HG03060 (cell line): Measurements from ENCODE around the gene WTIP.
"Not testable (repeated sequence)": the region's sequence is repeated elsewhere in the genome, so short reads cannot be mapped to it uniquely, and the experiment has no call there.

Experiments
- ATAC-seq: cut with Tn5 transposase; IDR thresholded peaks from one replicate; pipeline ENCODE4 v1.9.1; 2021; ENCODE audit warnings: low read depth, moderate number of reproducible peaks; ENCODE audit not compliant: unreplicated experiment

WTIP gene

GRCh38 chr19:34475975-34476594, 5.5 kb upstream of the WTIP start:
- no peak for ATAC-seq

GRCh38 chr19:34478496-34478895, 3.1 kb upstream of the WTIP start:
- ATAC-seq = not testable (repeated sequence)

DNA sequence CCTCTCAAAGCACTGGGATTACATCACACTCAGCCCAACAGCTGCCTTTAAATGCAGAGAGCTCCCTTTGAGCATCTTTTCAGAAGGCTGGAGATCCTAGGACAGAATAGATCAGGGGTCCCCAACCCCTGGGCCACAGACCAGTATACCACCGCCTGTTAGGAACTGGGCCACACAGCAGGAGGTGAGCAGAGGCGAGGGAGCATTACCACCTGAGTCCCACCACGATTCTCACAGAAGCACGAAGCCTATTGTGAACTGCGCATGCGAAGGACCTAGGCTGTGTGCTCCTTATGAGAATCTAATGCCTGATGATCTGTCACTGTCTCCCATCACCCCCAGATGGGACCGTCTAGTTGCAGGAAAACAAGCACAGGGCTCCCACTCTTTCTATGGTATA, 2.2 kb upstream of the WTIP start:
- no peak for ATAC-seq

DNA sequence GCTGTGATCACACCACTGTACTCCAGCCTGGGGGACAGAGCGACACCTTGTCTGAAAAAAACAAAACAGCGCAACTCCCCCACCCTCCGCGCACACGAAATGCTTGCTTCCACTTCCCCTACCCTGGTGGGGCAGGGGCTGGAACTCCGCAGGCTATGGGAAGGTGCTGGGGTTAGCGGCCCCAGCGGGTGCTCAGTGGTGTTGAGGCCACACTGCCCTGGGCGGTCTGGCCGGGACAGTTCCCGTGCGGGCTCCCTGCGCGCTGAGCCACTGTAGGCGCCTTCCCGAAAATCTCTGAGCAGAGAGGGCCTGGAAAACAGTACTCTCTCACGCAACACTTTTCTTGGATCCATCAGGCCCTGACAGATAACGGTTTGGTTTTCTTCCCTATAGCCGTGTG, 1.1 kb upstream of the WTIP start:
- no peak for ATAC-seq

GRCh38 chr19:34481861-34482379, 362 bp downstream of the WTIP start:
- no peak for ATAC-seq

DNA sequence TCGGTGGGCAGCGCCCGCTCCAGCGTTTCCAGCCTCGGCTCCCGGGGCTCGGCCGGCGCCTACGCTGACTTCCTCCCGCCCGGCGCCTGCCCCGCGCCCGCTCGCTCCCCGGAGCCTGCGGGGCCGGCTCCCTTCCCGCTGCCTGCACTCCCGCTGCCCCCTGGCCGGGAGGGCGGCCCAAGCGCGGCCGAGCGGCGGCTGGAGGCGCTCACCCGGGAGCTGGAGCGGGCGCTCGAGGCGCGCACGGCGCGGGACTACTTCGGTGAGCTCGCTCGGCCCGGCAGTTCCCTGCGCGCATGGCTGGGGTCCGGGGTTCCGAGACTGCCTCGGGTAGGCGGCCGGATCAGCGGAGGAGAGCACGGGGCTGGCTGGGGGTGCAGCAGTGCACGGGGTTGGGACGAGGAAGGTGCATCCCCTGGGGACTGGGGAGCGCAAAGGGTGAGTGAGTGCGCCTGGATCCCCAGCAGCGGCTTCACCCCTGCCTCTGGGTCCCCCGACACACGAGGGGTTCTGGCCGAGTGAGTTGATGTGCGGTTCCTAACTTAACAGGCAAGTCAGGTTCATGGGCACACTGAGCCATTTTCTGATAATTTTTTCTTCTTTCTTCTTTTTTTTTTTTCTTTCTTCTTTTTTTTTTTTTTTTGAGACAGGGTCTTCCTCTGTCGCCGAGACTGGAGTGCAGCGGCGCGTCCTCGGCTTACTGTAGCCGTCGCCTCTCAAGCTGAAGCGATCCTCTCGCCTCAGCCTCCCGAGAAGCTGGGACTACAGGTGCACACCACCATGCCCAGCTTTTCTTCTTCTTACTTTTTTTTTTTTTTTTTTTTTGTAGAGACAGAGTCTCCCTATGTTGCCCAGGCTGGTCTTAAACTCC, 1.1 kb downstream of the WTIP start:
- no peak for ATAC-seq

DNA sequence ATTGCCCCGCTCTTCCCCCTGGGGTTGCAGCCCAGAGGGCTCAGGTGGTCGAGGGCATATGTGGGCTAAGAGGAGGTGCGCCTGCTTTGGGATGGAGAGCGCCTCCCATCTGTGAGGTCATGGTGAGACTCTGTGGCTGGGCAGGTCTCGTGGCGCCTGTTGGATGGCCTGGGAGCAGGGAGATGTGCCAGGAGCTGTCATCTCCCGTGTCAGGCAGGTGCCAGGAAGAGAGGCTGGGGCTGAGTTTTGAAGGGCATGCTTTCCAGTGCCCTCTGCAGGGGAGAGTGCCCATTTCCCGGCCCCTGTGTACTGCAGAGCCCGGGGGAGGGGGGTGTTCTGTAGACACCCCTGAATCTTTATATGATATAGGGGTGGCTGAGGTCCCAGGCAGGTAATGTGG, 2.8 kb downstream of the WTIP start:
- ATAC-seq = no peak

DNA sequence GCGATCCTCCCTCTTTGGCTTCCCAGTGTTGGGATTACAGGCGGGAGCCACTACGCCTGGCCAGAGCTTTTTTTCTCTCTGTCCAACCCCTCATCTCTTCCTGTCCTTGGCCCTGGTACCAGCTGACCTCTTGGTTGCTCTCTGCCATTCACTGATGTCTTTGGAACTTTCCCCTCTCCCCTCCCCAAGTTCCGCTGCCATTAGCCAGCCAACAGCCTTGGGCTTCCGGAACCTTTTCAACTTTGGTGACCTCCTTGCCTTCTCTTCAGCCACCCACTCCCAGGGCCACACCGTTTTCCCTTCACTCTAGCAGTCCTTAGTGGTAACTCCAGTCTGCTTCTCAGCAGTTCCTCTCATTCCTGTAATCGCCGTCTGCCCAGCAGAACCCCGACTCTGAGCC, 4.3 kb downstream of the WTIP start:
- ATAC-seq = no peak

- ATAC-seq = no peak
Measured at GRCh38 chr19:34487651-34488051, 6.1 kb downstream of the WTIP start.

DNA sequence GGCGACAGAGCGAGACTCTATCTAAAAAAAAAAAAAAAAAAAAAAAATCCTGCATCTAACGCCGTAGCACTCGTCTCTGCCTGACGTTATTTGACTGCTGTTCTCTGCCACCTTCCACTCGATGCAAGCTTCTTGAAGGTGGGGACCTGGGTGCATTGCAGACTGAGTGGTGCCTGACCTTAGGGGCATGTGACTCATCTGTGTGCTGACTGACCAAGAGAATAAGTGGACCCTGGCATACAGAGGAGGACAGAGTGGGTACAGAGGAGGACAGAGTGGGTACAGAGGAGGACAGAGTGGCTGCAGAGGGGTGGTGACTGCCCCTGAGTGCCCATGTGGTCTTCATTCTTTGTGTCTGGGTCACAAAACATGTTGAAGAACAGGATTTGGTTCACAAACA, 7.6 kb downstream of the WTIP start:
- no peak for ATAC-seq

- no peak for ATAC-seq
Measured at GRCh38 chr19:34490141-34490766, 8.7 kb downstream of the WTIP start.

- no peak for ATAC-seq
Measured at GRCh38 chr19:34493038-34493648, 11.6 kb downstream of the WTIP start.

GRCh38 chr19:34493649-34494044, 12.1 kb downstream of the WTIP start:
- no peak for ATAC-seq

GRCh38 chr19:34494601-34495000, 13.0 kb downstream of the WTIP start:
- no peak for ATAC-seq

DNA sequence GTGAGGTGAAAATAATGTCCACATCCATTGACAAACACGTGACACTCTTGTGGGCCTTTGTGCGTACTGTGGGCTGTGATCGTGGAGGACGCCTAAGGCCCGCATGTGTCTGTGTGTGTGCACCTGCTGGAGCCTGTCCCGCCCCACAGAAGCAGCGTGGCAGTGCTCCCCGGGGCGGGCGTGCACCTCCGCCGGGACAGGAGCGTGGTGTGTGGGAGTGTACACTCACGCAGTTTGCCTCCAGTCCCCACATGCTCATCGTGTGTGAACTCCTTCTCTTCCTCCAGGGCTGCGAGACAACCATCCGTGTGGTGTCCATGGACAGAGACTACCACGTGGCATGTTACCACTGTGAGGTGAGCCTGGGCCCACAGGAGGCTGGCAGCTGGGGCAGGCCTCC, 13.9 kb downstream of the WTIP start:
- ATAC-seq = no peak

GRCh38 chr19:34497112-34497805, 15.7 kb downstream of the WTIP start:
- ATAC-seq = no peak

DNA sequence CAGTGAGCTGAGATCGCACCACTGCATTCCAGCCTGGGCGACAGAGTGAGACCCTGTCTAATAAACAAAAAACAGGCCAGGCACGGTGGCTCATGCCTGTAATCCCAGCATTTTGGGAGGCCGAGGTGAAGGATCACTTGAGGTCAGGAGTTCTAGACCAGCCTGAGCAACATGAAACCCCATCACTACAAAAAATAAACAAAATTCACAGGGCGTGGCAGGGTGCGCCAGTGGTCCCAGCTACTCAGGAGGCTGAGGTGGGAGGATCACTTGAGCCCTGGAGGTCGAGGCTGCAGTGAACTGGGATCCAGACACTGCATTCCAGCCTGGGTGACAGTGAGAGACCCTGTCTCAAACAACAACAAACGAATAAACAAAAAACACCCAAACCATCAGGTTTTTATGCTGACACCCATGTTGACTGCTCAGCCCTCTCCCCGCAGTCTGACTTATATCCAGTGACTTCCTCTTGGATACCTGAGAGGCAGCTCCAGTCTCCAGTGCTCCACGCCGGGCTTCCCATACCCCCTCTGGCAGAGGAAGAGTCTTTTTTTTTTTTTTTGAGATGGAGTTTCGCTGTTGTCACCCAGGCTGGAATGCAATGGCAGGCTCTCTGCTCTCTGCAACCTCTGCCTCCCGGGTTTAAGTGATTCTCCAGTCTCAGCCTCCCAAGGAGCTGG, 17.7 kb downstream of the WTIP start:
- no peak for ATAC-seq

GRCh38 chr19:34500656-34501120, 19.1 kb downstream of the WTIP start:
- no peak for ATAC-seq

DNA sequence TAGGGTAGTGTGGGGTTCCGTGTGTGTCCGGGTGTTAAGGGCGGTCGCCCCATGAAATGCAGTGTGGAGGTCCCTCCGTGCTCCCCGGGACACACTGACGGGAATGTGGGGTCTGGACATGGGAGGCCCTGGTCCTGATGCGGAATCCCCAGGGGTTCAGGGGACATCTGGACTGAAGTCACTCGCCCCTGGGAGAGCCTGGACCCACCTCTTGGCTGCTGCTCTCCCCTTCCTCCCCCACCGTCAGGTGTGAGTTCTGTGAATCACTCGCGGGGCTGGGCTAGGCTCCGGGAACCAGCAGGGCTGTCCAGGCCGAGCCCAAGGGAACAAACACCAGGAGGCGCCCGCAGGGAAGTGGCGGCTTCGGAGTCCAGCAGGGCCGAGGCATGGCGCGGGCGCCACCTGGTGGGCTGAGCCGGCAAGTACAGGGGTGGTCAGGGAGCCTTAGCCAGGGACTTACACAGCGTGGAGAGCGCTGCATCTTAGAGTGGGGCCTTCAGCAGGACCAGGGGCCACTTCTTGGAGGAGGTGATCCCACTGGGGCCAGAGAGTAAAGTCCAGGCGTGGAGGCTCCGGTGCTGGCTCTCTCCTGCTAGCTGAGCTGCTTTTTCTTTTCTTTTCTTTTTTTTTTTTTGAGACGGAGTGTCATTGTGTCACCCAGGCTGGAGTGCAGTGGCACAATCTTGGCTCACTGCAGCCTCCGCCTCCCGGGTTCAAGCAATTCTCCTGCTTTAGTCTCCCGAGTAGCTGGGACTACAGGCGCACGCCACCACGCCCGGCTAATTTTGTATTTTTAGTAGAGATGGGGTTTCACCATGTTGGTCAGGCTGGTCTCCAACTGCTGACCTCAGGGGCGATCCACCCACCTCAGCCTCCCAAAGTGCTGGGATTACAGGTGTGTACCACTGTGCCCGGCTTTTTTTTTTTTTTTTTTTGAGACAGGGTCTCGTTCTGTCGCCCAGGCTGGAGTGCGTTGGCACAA, 20.1 kb downstream of the WTIP start:
- ATAC-seq = no peak
